HEK293T (cell line): ENCODE measurements around the gene TLNRD1.

ENCODE experiments used
- CTCF ChIA-PET: fragments of 350-600 bp; formaldehyde crosslinking; extraction: SDS; loops from one replicate; lab custom pipeline; 2021; ENCODE audit warnings: antibody characterized with exemption, inconsistent platforms; lab: Yijun Ruan, JAX
- POLR2A ChIA-PET: fragments of 350-600 bp; formaldehyde crosslinking; extraction: SDS; loops from one replicate; lab custom pipeline; 2020; ENCODE audit warnings: antibody characterized with exemption, inconsistent platforms; lab: Yijun Ruan, JAX
- DNase-seq: peaks from one replicate; pipeline ENCODE4 v3.0.0; 2012; ENCODE audit warnings: mixed read lengths; ENCODE audit errors: extremely low spot score
- ARNT ChIP-seq: fragments of 450-650 bp; IDR thresholded peaks from 2 replicates; pipeline ENCODE4 v1.6.1; 2017; ENCODE audit warnings: mild to moderate bottlenecking
- BHLHE40 ChIP-seq: fragments of 450-650 bp; IDR thresholded peaks from 2 replicates; pipeline ENCODE4 v1.6.1; 2016; ENCODE audit warnings: mild to moderate bottlenecking, moderate library complexity, borderline replicate concordance
- CTBP1 ChIP-seq: fragments of 450-650 bp; IDR thresholded peaks from 2 replicates; pipeline ENCODE4 v1.6.1; 2016; ENCODE audit warnings: borderline replicate concordance
- ELF4 ChIP-seq: fragments of 450-650 bp; IDR thresholded peaks from 2 replicates; pipeline ENCODE4 v1.6.1; 2017; ENCODE audit warnings: antibody characterized with exemption
- FOXA1 ChIP-seq: fragments of 450-650 bp; IDR thresholded peaks from 2 replicates; pipeline ENCODE4 v1.6.1; 2016; ENCODE audit warnings: mild to moderate bottlenecking
- FOXK2 ChIP-seq: fragments of 450-650 bp; IDR thresholded peaks from 2 replicates; pipeline ENCODE4 v1.6.1; 2016; ENCODE audit warnings: mild to moderate bottlenecking
- FOXM1 ChIP-seq: fragments of 450-650 bp; IDR thresholded peaks from 2 replicates; pipeline ENCODE4 v1.6.1; 2017; ENCODE audit warnings: mild to moderate bottlenecking, borderline replicate concordance
- HDGF ChIP-seq: fragments of 450-650 bp; IDR thresholded peaks from 2 replicates; pipeline ENCODE4 v1.6.1; 2017; ENCODE audit warnings: antibody characterized with exemption, borderline replicate concordance
- L3MBTL2 ChIP-seq: fragments of 450-650 bp; conservative IDR thresholded peaks from 2 replicates; pipeline ENCODE4 v1.6.1; 2016; ENCODE audit warnings: mild to moderate bottlenecking
- LEF1 ChIP-seq: fragments of 450-650 bp; IDR thresholded peaks from 2 replicates; pipeline ENCODE4 v1.6.1; 2017; ENCODE audit warnings: mild to moderate bottlenecking, borderline replicate concordance
- NFRKB ChIP-seq: fragments of 450-650 bp; IDR thresholded peaks from 2 replicates; pipeline ENCODE4 v1.6.1; 2016; ENCODE audit warnings: mild to moderate bottlenecking, moderate library complexity
- SP1 ChIP-seq: fragments of 450-650 bp; IDR thresholded peaks from 2 replicates; pipeline ENCODE4 v1.6.1; 2017
- SUZ12 ChIP-seq: fragments of 450-650 bp; IDR thresholded peaks from 2 replicates; pipeline ENCODE4 v1.6.1; 2016; ENCODE audit warnings: mild to moderate bottlenecking
- TARDBP ChIP-seq: fragments of 450-650 bp; IDR thresholded peaks from 2 replicates; pipeline ENCODE4 v1.6.1; 2016
- ZNF384 ChIP-seq: fragments of 450-650 bp; IDR thresholded peaks from 2 replicates; pipeline ENCODE4 v1.6.1; 2016
- TF ChIP-seq, protein P1 (sequence below): fragments of 450-650 bp; IDR thresholded peaks from 2 replicates; pipeline ENCODE4 v1.6.1; 2016

Gene TLNRD1

DNA sequence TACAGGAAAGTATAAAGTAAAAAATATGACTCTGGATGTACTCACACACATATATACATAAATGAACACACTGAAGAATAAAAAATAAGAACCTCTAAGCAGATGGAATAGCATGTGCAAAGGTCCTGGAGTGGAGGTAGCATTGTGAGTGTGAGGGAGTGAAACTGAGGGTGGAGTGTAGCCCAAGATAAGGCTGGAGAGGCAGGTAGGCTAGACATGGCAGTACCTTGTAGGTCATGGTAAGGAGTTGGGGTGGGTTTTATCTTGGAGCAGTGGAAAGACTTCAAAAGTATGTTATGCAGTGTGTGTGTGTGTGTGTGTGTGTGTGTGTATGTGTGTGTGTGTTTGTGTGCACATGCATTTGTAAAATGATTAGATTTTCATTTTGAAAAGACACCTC, 49.5 kb downstream of the TLNRD1 start:
- TF ChIP-seq ARNT (no peak), HDGF (no peak), CTBP1 (no peak), ZNF384 (no peak), SUZ12 (no peak)
- TF ChIP-seq, protein P1, sequence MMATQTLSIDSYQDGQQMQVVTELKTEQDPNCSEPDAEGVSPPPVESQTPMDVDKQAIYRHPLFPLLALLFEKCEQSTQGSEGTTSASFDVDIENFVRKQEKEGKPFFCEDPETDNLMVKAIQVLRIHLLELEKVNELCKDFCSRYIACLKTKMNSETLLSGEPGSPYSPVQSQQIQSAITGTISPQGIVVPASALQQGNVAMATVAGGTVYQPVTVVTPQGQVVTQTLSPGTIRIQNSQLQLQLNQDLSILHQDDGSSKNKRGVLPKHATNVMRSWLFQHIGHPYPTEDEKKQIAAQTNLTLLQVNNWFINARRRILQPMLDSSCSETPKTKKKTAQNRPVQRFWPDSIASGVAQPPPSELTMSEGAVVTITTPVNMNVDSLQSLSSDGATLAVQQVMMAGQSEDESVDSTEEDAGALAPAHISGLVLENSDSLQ, result no peak
- ChIA-PET CTCF (no interaction called here), POLR2A (no interaction called here)
- DNase-seq, result no peak

DNA sequence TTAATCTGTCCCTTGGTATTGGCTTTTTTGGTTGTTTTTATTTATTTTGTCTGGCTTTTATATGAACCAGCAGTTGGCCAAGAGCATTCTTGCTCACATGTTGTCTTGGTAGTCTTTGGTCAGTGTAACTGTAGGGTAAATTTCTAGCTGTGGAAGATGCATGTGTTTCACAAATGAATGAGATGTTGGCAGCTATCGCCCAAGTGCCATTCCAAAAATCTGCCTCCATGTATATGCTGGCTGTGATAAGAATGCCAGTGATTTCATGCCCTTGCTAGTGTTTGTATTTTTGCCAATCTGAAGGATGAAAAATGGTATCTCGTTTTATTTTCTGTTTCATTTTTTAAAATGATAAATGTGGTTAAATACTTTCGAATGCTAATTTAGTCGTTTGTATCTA, 50.1 kb downstream of the TLNRD1 start:
- TF ChIP-seq LEF1, result no peak
- no peak for TF ChIP-seq ZNF384
- no peak for TF ChIP-seq SUZ12
- TF ChIP-seq FOXM1, result no peak
- TF ChIP-seq NFRKB, result no peak
- TF ChIP-seq HDGF, result no peak
- TF ChIP-seq L3MBTL2, result no peak
- TF ChIP-seq, protein P1, result no peak
- no peak for TF ChIP-seq SP1
- TF ChIP-seq FOXK2, result no peak
- TF ChIP-seq BHLHE40, result no peak
- TF ChIP-seq ELF4, result no peak
- TF ChIP-seq CTBP1, result no peak
- no peak for TF ChIP-seq FOXA1
- TF ChIP-seq TARDBP, result no peak
- DNase-seq, result no peak
- POLR2A ChIA-PET, result no interaction called here
- CTCF ChIA-PET, result no interaction called here

DNA sequence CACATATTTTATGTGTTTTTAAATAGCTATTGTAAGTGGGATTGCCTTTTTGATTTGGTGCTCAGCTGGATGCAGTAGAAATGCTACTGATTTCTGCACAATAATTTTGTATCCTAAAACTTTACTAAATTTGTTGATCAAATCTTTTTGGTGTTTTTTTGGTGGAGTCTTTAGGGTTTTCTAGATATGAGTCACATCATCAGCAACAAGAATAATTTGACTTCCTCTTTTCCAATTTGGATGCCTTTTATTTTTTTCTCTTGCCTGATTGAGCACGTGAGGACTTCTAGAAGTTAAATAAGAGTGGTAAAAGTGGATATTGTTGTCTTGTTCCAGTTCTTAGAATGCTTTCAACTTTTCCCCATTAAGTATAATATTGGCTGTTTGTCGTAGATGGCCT, 51.3 kb downstream of the TLNRD1 start:
- CTCF ChIA-PET, result no interaction called here
- DNase-seq, result no peak
- TF ChIP-seq, protein P1, result no peak
- TF ChIP-seq FOXA1, result no peak
- no peak for TF ChIP-seq FOXK2
- TF ChIP-seq ELF4, result no peak
- TF ChIP-seq TARDBP, result no peak
- TF ChIP-seq CTBP1, result no peak
- no peak for TF ChIP-seq HDGF
- TF ChIP-seq ARNT, result no peak
- no peak for TF ChIP-seq NFRKB
- POLR2A ChIA-PET, result no interaction called here

DNA sequence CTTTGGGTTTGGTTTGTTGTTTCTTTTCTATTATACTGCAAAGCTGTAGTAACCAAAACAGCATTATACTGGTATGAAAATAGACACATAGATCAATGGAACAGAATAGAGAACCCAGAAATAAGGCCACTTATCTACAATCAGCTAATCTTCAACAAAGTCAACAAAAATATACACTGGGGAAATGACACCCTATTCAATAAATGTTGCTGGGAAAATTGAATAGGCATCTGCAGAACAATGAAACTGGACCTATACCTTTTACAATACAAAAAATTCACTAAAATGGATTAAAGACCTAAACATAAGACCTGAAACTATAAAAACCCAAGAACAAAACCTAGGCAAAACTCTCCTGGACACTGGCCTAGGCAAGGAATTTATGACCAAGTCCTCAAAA, 52.9 kb downstream of the TLNRD1 start:
- ChIA-PET CTCF (no interaction called here), POLR2A (no interaction called here)
- TF ChIP-seq ELF4 (no peak), L3MBTL2 (no peak), SP1 (no peak), NFRKB (no peak), FOXK2 (no peak), BHLHE40 (no peak), SUZ12 (no peak), HDGF (no peak), CTBP1 (no peak), LEF1 (no peak), FOXA1 (no peak), FOXM1 (no peak)
- TF ChIP-seq, protein P1, result no peak
- DNase-seq, result no peak

DNA sequence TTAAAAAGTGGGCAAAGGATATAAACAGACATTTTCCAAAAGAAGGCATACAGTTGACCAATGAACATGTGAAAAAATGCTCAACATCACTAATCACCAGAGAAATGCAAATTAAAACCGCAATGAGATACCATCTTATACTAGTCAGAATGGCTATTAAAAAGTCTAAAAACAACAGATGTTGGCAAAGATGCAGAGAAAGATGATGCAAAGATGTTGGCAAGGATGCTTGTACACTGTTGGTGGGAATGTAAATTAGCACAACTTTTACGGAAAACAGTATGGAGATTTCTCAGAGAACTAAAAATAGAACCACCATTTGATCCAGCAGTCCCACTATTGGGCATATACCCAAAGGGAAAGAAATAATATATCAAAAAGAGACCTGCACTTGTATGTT, 53.5 kb downstream of the TLNRD1 start:
- no peak for DNase-seq
- CTCF ChIA-PET, result no interaction called here
- POLR2A ChIA-PET, result no interaction called here
- TF ChIP-seq L3MBTL2, result no peak
- no peak for TF ChIP-seq TARDBP
- TF ChIP-seq NFRKB, result no peak
- no peak for TF ChIP-seq SP1
- TF ChIP-seq ZNF384, result no peak
- TF ChIP-seq FOXM1, result no peak
- TF ChIP-seq HDGF, result no peak
- no peak for TF ChIP-seq BHLHE40
- TF ChIP-seq CTBP1, result no peak
- TF ChIP-seq SUZ12, result no peak
- TF ChIP-seq ARNT, result no peak
- TF ChIP-seq, protein P1, result no peak
- TF ChIP-seq ELF4, result no peak
- TF ChIP-seq FOXK2, result no peak
- TF ChIP-seq LEF1, result no peak
- no peak for TF ChIP-seq FOXA1
